Stimulated activated CD4-positive, alpha-beta T cell treated with anti-CD3 and anti-CD28 coated beads, TNF-alpha, amount 100 ng/mL, for 4 hours (primary cell): Measurements from ENCODE around the gene DKC1.
"Not testable (repeated sequence)": the region's sequence is repeated elsewhere in the genome, so short reads cannot be mapped to it uniquely, and the experiment has no call there.

Experiments used
- DNase-seq, 3 experiments: peaks; one replicate each; pipeline ENCODE4 v3.0.0-alpha.2; 2020; ENCODE audit warnings: low read depth in 3 of 3

DKC1 gene

GRCh38 chrX:154818916-154819770 lies 56.5 kb downstream of the DKC1 start:
- DNase-seq = no peak

GRCh38 chrX:154819771-154820341 lies 57.2 kb downstream of the DKC1 start:
- DNase-seq = no peak

- no peak for DNase-seq
These were observed 58.9 kb downstream of the DKC1 start for GRCh38 chrX:154821523-154821922.

- no peak for DNase-seq
These were observed 59.4 kb downstream of the DKC1 start for GRCh38 chrX:154822029-154822428.

- DNase-seq = no peak
These were observed 62.0 kb downstream of the DKC1 start for GRCh38 chrX:154824638-154825037.

DNA sequence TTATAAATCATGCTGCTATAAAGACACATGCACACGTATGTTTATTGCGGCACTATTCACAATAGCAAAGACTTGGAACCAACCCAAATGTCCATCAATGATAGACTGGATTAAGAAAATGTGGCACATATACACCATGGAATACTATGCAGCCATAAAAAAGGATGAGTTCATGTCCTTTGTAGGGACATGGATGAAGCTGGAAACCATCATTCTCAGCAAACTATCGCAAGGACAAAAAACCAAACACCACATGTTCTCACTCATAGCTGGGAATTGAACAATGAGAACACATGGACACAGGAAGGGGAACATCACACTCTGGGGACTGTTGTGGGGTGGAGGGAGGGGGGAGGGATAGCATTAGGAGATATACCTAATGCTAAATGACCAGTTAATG lies 62.9 kb downstream of the DKC1 start:
- DNase-seq = not testable (repeated sequence)
